Panc1 (cell line): ENCODE measurements around the gene CCDC175.

Experiments
- CTCF ChIP-seq: fragments of 450-650 bp; IDR thresholded peaks from 2 replicates; pipeline ENCODE4 v1.5.1; 2017; ENCODE audit warnings: mild to moderate bottlenecking
- POLR2AphosphoS5 ChIP-seq: IDR thresholded peaks from 2 replicates; pipeline ENCODE4 v1.6.1; 2012; ENCODE audit warnings: mild to moderate bottlenecking, low read depth, low read length, moderate library complexity
- REST ChIP-seq, 2 experiments: IDR thresholded peaks; 2 replicates each; pipeline ENCODE4 v1.6.1; 2011 to 2012; ENCODE audit warnings: low read depth in 2 of 2, control low read depth in 1 of 2, low read length in 1 of 2, mild to moderate bottlenecking in 1 of 2, moderate library complexity in 1 of 2; ENCODE audit not compliant: insufficient read depth in 1 of 2
- SIN3A ChIP-seq: IDR thresholded peaks from 2 replicates; pipeline ENCODE4 v1.6.1; 2012; ENCODE audit warnings: low read depth, mild to moderate bottlenecking, low read length, moderate library complexity, borderline replicate concordance; ENCODE audit not compliant: insufficient read depth
- TCF7L2 ChIP-seq: IDR thresholded peaks from 2 replicates; pipeline ENCODE4 v1.6.1; 2011; ENCODE audit warnings: mild to moderate bottlenecking, low read depth, low read length, inconsistent platforms

GRCh38 chr14:59507752-59508103, 68.9 kb downstream of the CCDC175 start:
- TF ChIP-seq CTCF (no peak), POLR2AphosphoS5 (no peak), SIN3A (no peak), REST (IDR thresholded peaks at IDR 0.05; ENCODE audit: insufficient read depth in 1 of 2, low read depth in 2 of 2, low read length in 1 of 2) (no peak), TCF7L2 (no peak)
